ENCODE measurements around the gene PEAK1. TPM values are rescaled to one million over a fixed set of nuclear protein-coding genes. Genes with fewer than 3 reads are reported as not detected.

PEAK1 gene
- total and polyA plus RNA-seq, 4 donors = 8.6 to 147 (median 40.2) TPM

GRCh38 chr15:77107531-77108355 lies 312.2 kb downstream of the PEAK1 start:
- Histone ChIP-seq H3K27me3 (ENCODE audit: control insufficient read depth in 3 of 3, insufficient read depth in 3 of 3, low read length in 2 of 3) (no peaks in the 10 kb centered on the region), H3K9ac (ENCODE audit: insufficient read depth in 1 of 2, low read length in 2 of 2) (no peak overlapping the region), H3K4me3 (no peak overlapping the region), H3K4me1 (ENCODE audit: control insufficient read depth in 5 of 5, insufficient read depth in 5 of 5, low read length in 5 of 5) (peaks cover 0 to 12% (median 0%) of the 10 kb centered on the region in 5 donors), H3K27ac (ENCODE audit: low read depth in 1 of 2, low read length in 1 of 2) (peak overlapping the region in 1 of 2 donors; percentile 69), H3K9me3 (ENCODE audit: control insufficient read depth in 4 of 4, insufficient read depth in 3 of 4, low read length in 3 of 4) (no peaks in the 10 kb centered on the region), H3K36me3 (ENCODE audit: control insufficient read depth in 4 of 4, insufficient read depth in 4 of 4, low read length in 4 of 4) (peaks cover 0 to 5% (median 1%) of the 10 kb centered on the region in 4 donors)
- peak; percentile 27 for ATAC-seq (ENCODE audit: insufficient read depth, low FRiP score)
- 64 to 70% methylated on average over 9 of the region's 9 CpGs for WGBS, 2 donors
- TF ChIP-seq, protein P1, sequence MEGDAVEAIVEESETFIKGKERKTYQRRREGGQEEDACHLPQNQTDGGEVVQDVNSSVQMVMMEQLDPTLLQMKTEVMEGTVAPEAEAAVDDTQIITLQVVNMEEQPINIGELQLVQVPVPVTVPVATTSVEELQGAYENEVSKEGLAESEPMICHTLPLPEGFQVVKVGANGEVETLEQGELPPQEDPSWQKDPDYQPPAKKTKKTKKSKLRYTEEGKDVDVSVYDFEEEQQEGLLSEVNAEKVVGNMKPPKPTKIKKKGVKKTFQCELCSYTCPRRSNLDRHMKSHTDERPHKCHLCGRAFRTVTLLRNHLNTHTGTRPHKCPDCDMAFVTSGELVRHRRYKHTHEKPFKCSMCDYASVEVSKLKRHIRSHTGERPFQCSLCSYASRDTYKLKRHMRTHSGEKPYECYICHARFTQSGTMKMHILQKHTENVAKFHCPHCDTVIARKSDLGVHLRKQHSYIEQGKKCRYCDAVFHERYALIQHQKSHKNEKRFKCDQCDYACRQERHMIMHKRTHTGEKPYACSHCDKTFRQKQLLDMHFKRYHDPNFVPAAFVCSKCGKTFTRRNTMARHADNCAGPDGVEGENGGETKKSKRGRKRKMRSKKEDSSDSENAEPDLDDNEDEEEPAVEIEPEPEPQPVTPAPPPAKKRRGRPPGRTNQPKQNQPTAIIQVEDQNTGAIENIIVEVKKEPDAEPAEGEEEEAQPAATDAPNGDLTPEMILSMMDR (IDR thresholded peaks at IDR 0.05; ENCODE audit: control extremely low read depth, extremely low read depth) = peak; percentile 32
- DNase-seq = peak; percentile 59 to 74 (median 69)

GRCh38 chr15:77107068-77107467 lies 312.8 kb downstream of the PEAK1 start:
- peaks cover 0 to 5% (median 1%) of the 10 kb centered on the region in 4 donors for H3K36me3 ChIP-seq (ENCODE audit: control insufficient read depth in 4 of 4, insufficient read depth in 4 of 4, low read length in 4 of 4)
- no peak overlapping the region for H3K9ac ChIP-seq (ENCODE audit: insufficient read depth in 1 of 2, low read length in 2 of 2)
- DNase-seq (peak in 2 of 3 donors; percentile 16 to 47), ATAC-seq (ENCODE audit: insufficient read depth, low FRiP score) (no peak)
- no peak overlapping the region for H3K4me3 ChIP-seq
- 73 to 97% methylated on average over 2 of the region's 2 CpGs for WGBS, 2 donors
- TF ChIP-seq, protein P1 (IDR thresholded peaks at IDR 0.05; ENCODE audit: control extremely low read depth, extremely low read depth) = no peak
- no peak overlapping the region for H3K27ac ChIP-seq (ENCODE audit: low read depth in 1 of 2, low read length in 1 of 2)
- H3K27me3 ChIP-seq (ENCODE audit: control insufficient read depth in 3 of 3, insufficient read depth in 3 of 3, low read length in 2 of 3) = no peaks in the 10 kb centered on the region
- peaks cover 0 to 12% (median 0%) of the 10 kb centered on the region in 5 donors for H3K4me1 ChIP-seq (ENCODE audit: control insufficient read depth in 5 of 5, insufficient read depth in 5 of 5, low read length in 5 of 5)
- H3K9me3 ChIP-seq (ENCODE audit: control insufficient read depth in 4 of 4, insufficient read depth in 3 of 4, low read length in 3 of 4) = no peaks in the 10 kb centered on the region

DNA sequence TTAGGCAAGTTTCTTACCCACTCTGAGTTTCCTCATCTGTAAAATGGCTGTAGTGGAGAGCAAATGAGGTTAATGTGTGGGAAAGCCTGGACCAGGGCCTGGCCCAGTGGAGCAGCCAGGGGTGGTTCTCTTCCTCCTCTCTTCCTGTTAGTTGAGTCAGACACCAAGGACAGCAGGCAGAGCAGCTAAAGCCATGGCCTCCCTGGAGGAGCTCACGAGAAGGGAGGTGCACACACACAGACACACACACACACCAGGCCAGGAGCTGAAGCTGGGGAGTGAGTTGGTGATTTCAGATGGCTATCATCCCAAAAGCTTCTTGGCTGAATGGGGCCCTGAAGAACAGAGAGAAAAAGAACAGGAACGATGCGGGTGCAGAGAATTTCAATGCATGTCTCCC lies 315.7 kb downstream of the PEAK1 start:
- Histone ChIP-seq H3K4me3 (no peak overlapping the region), H3K27ac (ENCODE audit: low read depth in 1 of 2, low read length in 1 of 2) (no peak overlapping the region), H3K27me3 (ENCODE audit: control insufficient read depth in 3 of 3, insufficient read depth in 3 of 3, low read length in 2 of 3) (no peaks in the 10 kb centered on the region), H3K4me1 (ENCODE audit: control insufficient read depth in 5 of 5, insufficient read depth in 5 of 5, low read length in 5 of 5) (peaks cover 0 to 12% (median 0%) of the 10 kb centered on the region in 5 donors), H3K36me3 (ENCODE audit: control insufficient read depth in 4 of 4, insufficient read depth in 4 of 4, low read length in 4 of 4) (peaks cover 0 to 2% (median 0%) of the 10 kb centered on the region in 4 donors), H3K9ac (ENCODE audit: insufficient read depth in 1 of 2, low read length in 2 of 2) (no peak overlapping the region), H3K9me3 (ENCODE audit: control insufficient read depth in 4 of 4, insufficient read depth in 3 of 4, low read length in 3 of 4) (no peaks in the 10 kb centered on the region)
- ATAC-seq (ENCODE audit: insufficient read depth, low FRiP score) = no peak
- TF ChIP-seq, protein P1 (IDR thresholded peaks at IDR 0.05; ENCODE audit: control extremely low read depth, extremely low read depth) = no peak
- DNase-seq = no peak
- WGBS, 2 donors = 79 to 86% methylated on average over 3 of the region's 3 CpGs

All from lung (tissue), 12 donors.